Neuron (in vitro differentiated cells): ENCODE results near the gene WFDC12.

Experiments used
- H2AFZ ChIP-seq: one replicate; pipeline ENCODE4 v1.6.1; 2013; ENCODE audit warnings: low read depth, mild to moderate bottlenecking, inconsistent platforms, low read length, moderate library complexity
- H3K27me3 ChIP-seq: one replicate; pipeline ENCODE4 v1.6.1; 2013; ENCODE audit warnings: low read length; ENCODE audit not compliant: insufficient read depth
- H3K36me3 ChIP-seq: one replicate; pipeline ENCODE4 v1.6.1; 2013; ENCODE audit warnings: low read length; ENCODE audit not compliant: insufficient read depth
- H3K4me1 ChIP-seq: one replicate; pipeline ENCODE4 v1.6.1; 2013; ENCODE audit warnings: low read length; ENCODE audit not compliant: insufficient read depth
- H3K4me3 ChIP-seq: 2 replicates; pipeline ENCODE4 v1.5.1; 2013; ENCODE audit warnings: mild to moderate bottlenecking, low read length, moderate library complexity
- H3K9me3 ChIP-seq: one replicate; pipeline ENCODE4 v1.6.1; 2013; ENCODE audit warnings: low read length

WFDC12 gene

GRCh38 chr20:45094864-45095574 is 29.2 kb downstream of the WFDC12 start:
- H3K4me1 ChIP-seq, result no peaks in the 10 kb centered on the region
- H3K27me3 ChIP-seq, result peaks cover 23% of the 10 kb centered on the region
- H3K36me3 ChIP-seq, result no peaks in the 10 kb centered on the region

GRCh38 chr20:45094201-45094600 is 30.1 kb downstream of the WFDC12 start:
- Histone ChIP-seq H3K4me3 (no peak overlapping the region), H3K9me3 (peaks cover 3% of the 10 kb centered on the region), H3K36me3 (no peaks in the 10 kb centered on the region), H3K4me1 (no peaks in the 10 kb centered on the region), H3K27me3 (peaks cover 14% of the 10 kb centered on the region), H2AFZ (no peak overlapping the region)

More at GRCh38 chr20:45094864-45095574, 29.2 kb downstream of the WFDC12 start:
- Histone ChIP-seq H3K9me3 (peaks cover 3% of the 10 kb centered on the region), H2AFZ (no peak overlapping the region), H3K4me3 (no peak overlapping the region)

- Histone ChIP-seq H3K4me1 (no peaks in the 10 kb centered on the region), H3K27me3 (peaks cover 6% of the 10 kb centered on the region), H3K36me3 (no peaks in the 10 kb centered on the region), H2AFZ (no peak overlapping the region), H3K4me3 (no peak overlapping the region), H3K9me3 (peaks cover 3% of the 10 kb centered on the region)
Measured at GRCh38 chr20:45092898-45093297, 31.4 kb downstream of the WFDC12 start.

- H3K4me3 ChIP-seq, result no peak overlapping the region
- no peaks in the 10 kb centered on the region for H3K9me3 ChIP-seq
- no peaks in the 10 kb centered on the region for H3K4me1 ChIP-seq
- H2AFZ ChIP-seq, result no peak overlapping the region
- H3K27me3 ChIP-seq, result no peaks in the 10 kb centered on the region
- no peaks in the 10 kb centered on the region for H3K36me3 ChIP-seq
Measured at GRCh38 chr20:45091366-45091765, 32.9 kb downstream of the WFDC12 start.

- no peaks in the 10 kb centered on the region for H3K4me1 ChIP-seq
- H3K27me3 ChIP-seq, result no peaks in the 10 kb centered on the region
- H3K9me3 ChIP-seq, result no peaks in the 10 kb centered on the region
- no peak overlapping the region for H3K4me3 ChIP-seq
- H2AFZ ChIP-seq, result no peak overlapping the region
- no peaks in the 10 kb centered on the region for H3K36me3 ChIP-seq
Measured at GRCh38 chr20:45090481-45090880, 33.8 kb downstream of the WFDC12 start.

GRCh38 chr20:45088247-45088646 is 36.0 kb downstream of the WFDC12 start:
- H2AFZ ChIP-seq, result no peak overlapping the region
- H3K36me3 ChIP-seq, result no peaks in the 10 kb centered on the region
- no peak overlapping the region for H3K4me3 ChIP-seq
- no peaks in the 10 kb centered on the region for H3K4me1 ChIP-seq
- H3K9me3 ChIP-seq, result no peaks in the 10 kb centered on the region
- H3K27me3 ChIP-seq, result no peaks in the 10 kb centered on the region

- Histone ChIP-seq H3K36me3 (no peaks in the 10 kb centered on the region), H3K27me3 (no peaks in the 10 kb centered on the region), H2AFZ (no peak overlapping the region), H3K4me3 (no peak overlapping the region), H3K9me3 (no peaks in the 10 kb centered on the region), H3K4me1 (no peaks in the 10 kb centered on the region)
Measured at GRCh38 chr20:45087814-45088213, 36.5 kb downstream of the WFDC12 start.

- H3K4me1 ChIP-seq, result no peaks in the 10 kb centered on the region
Measured at GRCh38 chr20:45087097-45087790, 37.0 kb downstream of the WFDC12 start.

GRCh38 chr20:45085867-45086266 is 38.4 kb downstream of the WFDC12 start:
- Histone ChIP-seq H3K36me3 (peaks cover 7% of the 10 kb centered on the region), H3K27me3 (no peaks in the 10 kb centered on the region)

More at GRCh38 chr20:45087097-45087790, 37.0 kb downstream of the WFDC12 start:
- H3K36me3 ChIP-seq, result no peaks in the 10 kb centered on the region
- H3K9me3 ChIP-seq, result no peaks in the 10 kb centered on the region
- no peaks in the 10 kb centered on the region for H3K27me3 ChIP-seq
- H2AFZ ChIP-seq, result no peak overlapping the region
- no peak overlapping the region for H3K4me3 ChIP-seq

GRCh38 chr20:45085289-45085688 is 39.0 kb downstream of the WFDC12 start:
- H3K4me1 ChIP-seq, result no peaks in the 10 kb centered on the region
- H3K27me3 ChIP-seq, result no peaks in the 10 kb centered on the region
- H2AFZ ChIP-seq, result no peak overlapping the region
- no peak overlapping the region for H3K4me3 ChIP-seq
- peaks cover 13% of the 10 kb centered on the region for H3K36me3 ChIP-seq
- no peaks in the 10 kb centered on the region for H3K9me3 ChIP-seq

More at GRCh38 chr20:45085867-45086266, 38.4 kb downstream of the WFDC12 start:
- no peak overlapping the region for H3K4me3 ChIP-seq
- H2AFZ ChIP-seq, result no peak overlapping the region
- H3K9me3 ChIP-seq, result no peaks in the 10 kb centered on the region
- no peaks in the 10 kb centered on the region for H3K4me1 ChIP-seq

- no peaks in the 10 kb centered on the region for H3K4me1 ChIP-seq
- peaks cover 14% of the 10 kb centered on the region for H3K36me3 ChIP-seq
- no peak overlapping the region for H2AFZ ChIP-seq
- no peaks in the 10 kb centered on the region for H3K27me3 ChIP-seq
- H3K9me3 ChIP-seq, result no peaks in the 10 kb centered on the region
- no peak overlapping the region for H3K4me3 ChIP-seq
Measured at GRCh38 chr20:45083127-45083526, 41.1 kb downstream of the WFDC12 start.

- H3K4me1 ChIP-seq, result no peaks in the 10 kb centered on the region
- peaks cover 14% of the 10 kb centered on the region for H3K36me3 ChIP-seq
- H3K27me3 ChIP-seq, result no peaks in the 10 kb centered on the region
- no peak overlapping the region for H2AFZ ChIP-seq
- H3K4me3 ChIP-seq, result no peak overlapping the region
- H3K9me3 ChIP-seq, result no peaks in the 10 kb centered on the region
Measured at GRCh38 chr20:45082468-45082867, 41.8 kb downstream of the WFDC12 start.

GRCh38 chr20:45080867-45081624 is 43.2 kb downstream of the WFDC12 start:
- H2AFZ ChIP-seq, result no peak overlapping the region
- peaks cover 24% of the 10 kb centered on the region for H3K36me3 ChIP-seq
- H3K9me3 ChIP-seq, result no peaks in the 10 kb centered on the region
- no peaks in the 10 kb centered on the region for H3K27me3 ChIP-seq
- no peaks in the 10 kb centered on the region for H3K4me1 ChIP-seq
- H3K4me3 ChIP-seq, result no peak overlapping the region
